K562 (cell line): ENCODE measurements around the gene HTRA3. TPM values are rescaled to one million over a fixed set of nuclear protein-coding genes. Genes with fewer than 3 reads are reported as not detected.

Experiments used
- ATAC-seq: fragments of 200-7000 bp; cut with Tn5 transposase; 3 replicates; pipeline ENCODE4 v1.9.1; 2020; ENCODE audit warnings: moderate library complexity
- BruUV-seq: library from RNA; stranded (reverse); fragments of 400-500 nt; replicated peaks from 2 replicates; lab custom pipeline; 2021; lab: Mats Ljungman, UMichigan
- CTCF ChIA-PET: fragments of 300-600 bp; formaldehyde crosslinking; extraction: SDS; loops from one replicate; lab custom pipeline; 2021; ENCODE audit warnings: low intra/inter-chr PET ratio; lab: Yijun Ruan, JAX
- POLR2A ChIA-PET: fragments of 300-600, 350-650 bp; sonication (Branson Sonifier 250); formaldehyde crosslinking; extraction: SDS; loops from one replicate; lab custom pipeline; 2021; ENCODE audit warnings: antibody characterized with exemption, inconsistent platforms; lab: Yijun Ruan, JAX
- DNase-seq, 4 experiments: peaks; one replicate each; pipeline versions ENCODE4 v3.0.0 to v3.0.0-alpha.2; 2011 to 2018; ENCODE audit warnings: low spot score in 3 of 4, mixed read lengths in 3 of 4; ENCODE audit errors: extremely low read depth in 1 of 4
- FAIRE-seq: peaks from 2 replicates; lab custom pipeline; 2011; peaks lifted over from hg19 to GRCh38; lab: Jason Lieb, UNC
- H2AFZ ChIP-seq: 2 replicates; pipeline ENCODE4 v1.6.0; 2011; ENCODE audit warnings: low read depth, low read length, control low read depth, inconsistent platforms
- H3K27ac ChIP-seq: fragments of 200-600 bp; 3 replicates; pipeline ENCODE4 v1.8.0; 2011; ENCODE audit warnings: low read depth, mild to moderate bottlenecking, control low read depth, inconsistent platforms, low read length, moderate library complexity, mixed read lengths; ENCODE audit errors: extremely low read depth
- H3K27me3 ChIP-seq, 2 experiments: fragments of 300-600 bp in 1 of 2; 2 replicates in 1 of 2; 3 replicates in 1 of 2; pipeline versions ENCODE4 v1.6.0 to v1.8.0; 2011; ENCODE audit warnings: inconsistent platforms in 2 of 2, low read length in 2 of 2, mild to moderate bottlenecking in 1 of 2, mixed read lengths in 1 of 2, moderate library complexity in 1 of 2; ENCODE audit not compliant: control insufficient read depth in 2 of 2, insufficient read depth in 2 of 2
- H3K36me3 ChIP-seq: fragments of 300-600 bp; 3 replicates; pipeline ENCODE4 v1.8.0; 2011; ENCODE audit warnings: mild to moderate bottlenecking, low read length, inconsistent platforms; ENCODE audit not compliant: control insufficient read depth, insufficient read depth
- H3K4me1 ChIP-seq, 2 experiments: fragments of 200-600 bp in 1 of 2; replicated peaks in 1 of 2; 2 replicates in 1 of 2; 3 replicates in 1 of 2; pipeline versions ENCODE4 v1.5.1 to v1.8.0; 2011; ENCODE audit warnings: inconsistent platforms in 2 of 2, low read length in 2 of 2, mild to moderate bottlenecking in 1 of 2, mixed read lengths in 1 of 2, moderate library complexity in 1 of 2; ENCODE audit not compliant: control insufficient read depth in 2 of 2, insufficient read depth in 2 of 2
- H3K4me2 ChIP-seq: 2 replicates; pipeline ENCODE4 v1.6.1; 2011; ENCODE audit warnings: low read length, control low read depth, inconsistent platforms, mixed read lengths; ENCODE audit not compliant: insufficient read depth
- H3K4me3 ChIP-seq: fragments of 200-600 bp; sonication (generic), shearing (Covaris generic); 2 replicates; pipeline ENCODE4 v1.5.1; 2016; ENCODE audit warnings: control low read depth, inconsistent platforms
- H3K79me2 ChIP-seq: fragments of 200-600 bp; 3 replicates; pipeline ENCODE4 v1.8.0; 2011; ENCODE audit warnings: low read length, inconsistent platforms; ENCODE audit not compliant: control insufficient read depth, insufficient read depth
- H3K9ac ChIP-seq, 2 experiments: 2 replicates each; pipeline versions ENCODE4 v1.6.0 to v1.6.1; 2011; ENCODE audit warnings: low read depth in 2 of 2, low read length in 2 of 2, control low read depth in 1 of 2, inconsistent platforms in 1 of 2, mild to moderate bottlenecking in 1 of 2, mixed read lengths in 1 of 2; ENCODE audit not compliant: insufficient read depth in 1 of 2
- H3K9me1 ChIP-seq: one replicate; pipeline ENCODE4 v1.6.0; 2011; ENCODE audit warnings: inconsistent platforms, mild to moderate bottlenecking, low read length, moderate library complexity; ENCODE audit not compliant: control insufficient read depth, insufficient read depth
- H3K9me3 ChIP-seq: replicated peaks from 2 replicates; pipeline ENCODE4 v1.5.1; 2011; ENCODE audit warnings: low read depth, low read length, inconsistent platforms; ENCODE audit not compliant: control insufficient read depth, insufficient read depth
- H4K20me1 ChIP-seq: replicated peaks from 2 replicates; pipeline ENCODE4 v1.6.1; 2011; ENCODE audit warnings: low read length, inconsistent platforms, mixed read lengths; ENCODE audit not compliant: control insufficient read depth, insufficient read depth
- GABPB2 ChIP-seq: fragments of 250-450 bp; sonication (Bioruptor Pico); conservative IDR thresholded peaks from 2 replicates; pipeline ENCODE4 v1.5.1; 2021; ENCODE audit warnings: mild to moderate bottlenecking
- HDAC2 ChIP-seq: fragments of 450-650 bp; IDR thresholded peaks from 2 replicates; pipeline ENCODE4 v1.6.1; 2016; ENCODE audit warnings: mild to moderate bottlenecking
- IFI16 ChIP-seq: fragments of 250-450 bp; sonication (Bioruptor Pico); IDR thresholded peaks from 2 replicates; pipeline ENCODE4 v2.1.2; 2022; ENCODE audit warnings: mild to moderate bottlenecking, inconsistent platforms
- KDM2B ChIP-seq: fragments of 250-450 bp; sonication (Bioruptor Pico); IDR thresholded peaks from 2 replicates; pipeline ENCODE4 v1.8.0; 2021; ENCODE audit warnings: mild to moderate bottlenecking, moderate library complexity
- LCOR ChIP-seq: sonication (generic); formaldehyde crosslinking; IDR thresholded peaks from 2 replicates; pipeline ENCODE4 v1.8.0; 2022; ENCODE audit warnings: mild to moderate bottlenecking, missing genetic modification reagents
- NR1H2 ChIP-seq: sonication (generic); formaldehyde crosslinking; IDR thresholded peaks from 2 replicates; pipeline ENCODE4 v1.4.0; 2020; ENCODE audit warnings: mild to moderate bottlenecking, missing genetic modification reagents
- PCBP1 ChIP-seq: fragments of 200-400 bp; formaldehyde crosslinking; IDR thresholded peaks from 2 replicates; pipeline ENCODE4 v1.6.1; 2018; ENCODE audit warnings: mild to moderate bottlenecking, low read depth, low read length; ENCODE audit not compliant: poor library complexity, severe bottlenecking
- PML ChIP-seq: IDR thresholded peaks from 2 replicates; pipeline ENCODE4 v1.6.1; 2012; ENCODE audit warnings: low read length, inconsistent platforms
- PRPF4 ChIP-seq: fragments of 200-400 bp; formaldehyde crosslinking; IDR thresholded peaks from one replicate; pipeline ENCODE4 v1.6.1; 2017; ENCODE audit warnings: low read length, low read depth, mild to moderate bottlenecking; ENCODE audit not compliant: insufficient read depth, poor library complexity, severe bottlenecking
- RREB1 ChIP-seq: fragments of 250-450 bp; sonication (Bioruptor Pico); IDR thresholded peaks from 2 replicates; pipeline ENCODE4 v1.4.0; 2020
- SMAD2 ChIP-seq: fragments of 150-350 bp; IDR thresholded peaks from 2 replicates; pipeline ENCODE4 v1.6.1; 2014; ENCODE audit warnings: low read depth, mild to moderate bottlenecking, low read length
- ZBTB17 ChIP-seq: fragments of 450-650 bp; formaldehyde crosslinking; IDR thresholded peaks from 2 replicates; pipeline ENCODE4 v1.4.0; 2020; ENCODE audit warnings: mild to moderate bottlenecking
- ZNF668 ChIP-seq: fragments of 250-450 bp; sonication (Bioruptor Pico); IDR thresholded peaks from 2 replicates; pipeline ENCODE4 v1.8.0; 2022; ENCODE audit warnings: mild to moderate bottlenecking, inconsistent platforms
- ZNF766 ChIP-seq: fragments of 200-800 bp; sonication (Bioruptor generic); conservative IDR thresholded peaks from 2 replicates; pipeline ENCODE4 v1.6.1; 2016; ENCODE audit warnings: missing genetic modification characterization, missing compliant biosample characterization
- ZZZ3 ChIP-seq: fragments of 450-650 bp; IDR thresholded peaks from 2 replicates; pipeline ENCODE4 v1.6.1; 2016; ENCODE audit warnings: antibody characterized with exemption, mild to moderate bottlenecking, moderate library complexity
- WGBS: fragments of 100-300 bp; shearing (Covaris generic); methylation state at CpG from one replicate; pipeline ENCODE4 v1.1.6; 2016; ENCODE audit warnings: low coverage, mixed read lengths; ENCODE audit not compliant: insufficient coverage; ENCODE audit errors: missing lambda C conversion rate; 5-methylcytosine and 5-hydroxymethylcytosine counted together
- in situ Hi-C: fragments of 300-500 bp; cut with MboI; formaldehyde crosslinking; loops from 4 replicates; pipeline ENCODE4 v1.15.0; 2018; ENCODE audit warnings: inconsistent platforms, mixed read lengths
- intact Hi-C: fragments of 100-400 bp; cut with micrococcal nuclease; formaldehyde crosslinking; loops from 2 replicates; pipeline ENCODE4 v1.14.2; 2022
- polyA plus RNA-seq, 8 experiments: library from polyadenylated mRNA; depleted of rRNA in 4 of 8; stranded (reverse) in 5 of 8; unstranded in 3 of 8; fragments of >200 nt; fragmentation: Nextera tagmentation in 2 of 8; fragmentation: Illumina TruSeq in 1 of 8; extraction: Ambion mirVana in 2 of 8; extraction: Trizol in 1 of 8; gene quantifications; 2 replicates each; pipeline versions ENCODE4 v1.2.1 to v1.2.3, GENCODE V29; 2011 to 2014; ENCODE audit warnings: inconsistent platforms in 1 of 8, missing spikeins in 1 of 8
- total RNA-seq, 7 experiments: library from RNA; depleted of rRNA in 6 of 7; stranded (reverse); fragments of >200 nt in 6 of 7; fragmentation: Illumina TruSeq in 2 of 7; extraction: Trizol in 2 of 7; gene quantifications; 2 replicates each; pipeline versions ENCODE4 v1.2.1 to v1.2.3, GENCODE V29; 2011 to 2021; ENCODE audit warnings: low replicate concordance in 1 of 7
- TF ChIP-seq, protein P1 (sequence below), 2 experiments: fragments of 450-650 bp in 1 of 2; IDR thresholded peaks; 2 replicates each; pipeline ENCODE4 v1.6.1; 2011 to 2017; ENCODE audit warnings: low read depth in 2 of 2, antibody characterized with exemption in 1 of 2, borderline replicate concordance in 1 of 2, low read length in 1 of 2, mild to moderate bottlenecking in 1 of 2, mixed read lengths in 1 of 2; ENCODE audit not compliant: control insufficient read depth in 1 of 2

The HTRA3 gene
- total and polyA plus RNA-seq, 9 of the 15 experiments (the other 6 are each of a cell fraction or from before 2014, with no cell fraction given): 0.04 TPM; not detected in 8

- Histone ChIP-seq H3K27ac (no peak overlapping the region), H3K9me1 (no peaks in the 10 kb centered on the region), H3K27me3 (peaks cover 0 to 14% of the 10 kb centered on the region in 2 experiments; a peak in 2 of 5 replicates), H3K4me3 (no peak overlapping the region), H3K4me2 (no peak overlapping the region), H3K9me3 (no peaks in the 10 kb centered on the region), H3K9ac (peak overlapping the region in 1 of 2 experiments; percentile 7; a peak in 1 of 4 replicates), H3K79me2 (no peaks in the 10 kb centered on the region), H2AFZ (no peak overlapping the region), H3K4me1 (peaks cover 4 to 16% of the 10 kb centered on the region in 2 experiments; a peak in 4 of 5 replicates), H3K36me3 (no peaks in the 10 kb centered on the region), H4K20me1 (peaks cover 8% of the 10 kb centered on the region; the same call in 1 of the 2 replicates)
- BruUV-seq: no TSS peak
- FAIRE-seq: no peak
- ATAC-seq: no peak
- in situ Hi-C loops (no loop called here), intact Hi-C loops (no loop called here)
- no peak for DNase-seq
- CTCF ChIA-PET: no interaction called here
- 0% methylated on average over 3 of the region's 3 CpGs for WGBS
- POLR2A ChIA-PET: no interaction called here
- TF ChIP-seq PML (no peak), ZNF766 (CRISPR knock-in tag) (no peak), GABPB2 (CRISPR knock-in tag) (no peak), HDAC2 (no peak), ZNF668 (CRISPR knock-in tag) (no peak), NR1H2 (CRISPR knock-in tag) (no peak), PCBP1 (no peak), PRPF4 (no peak), IFI16 (CRISPR knock-in tag) (no peak), SMAD2 (no peak), KDM2B (no peak), LCOR (CRISPR knock-in tag) (no peak), ZZZ3 (no peak), ZBTB17 (no peak), RREB1 (CRISPR knock-in tag) (no peak)
- TF ChIP-seq, protein P1, sequence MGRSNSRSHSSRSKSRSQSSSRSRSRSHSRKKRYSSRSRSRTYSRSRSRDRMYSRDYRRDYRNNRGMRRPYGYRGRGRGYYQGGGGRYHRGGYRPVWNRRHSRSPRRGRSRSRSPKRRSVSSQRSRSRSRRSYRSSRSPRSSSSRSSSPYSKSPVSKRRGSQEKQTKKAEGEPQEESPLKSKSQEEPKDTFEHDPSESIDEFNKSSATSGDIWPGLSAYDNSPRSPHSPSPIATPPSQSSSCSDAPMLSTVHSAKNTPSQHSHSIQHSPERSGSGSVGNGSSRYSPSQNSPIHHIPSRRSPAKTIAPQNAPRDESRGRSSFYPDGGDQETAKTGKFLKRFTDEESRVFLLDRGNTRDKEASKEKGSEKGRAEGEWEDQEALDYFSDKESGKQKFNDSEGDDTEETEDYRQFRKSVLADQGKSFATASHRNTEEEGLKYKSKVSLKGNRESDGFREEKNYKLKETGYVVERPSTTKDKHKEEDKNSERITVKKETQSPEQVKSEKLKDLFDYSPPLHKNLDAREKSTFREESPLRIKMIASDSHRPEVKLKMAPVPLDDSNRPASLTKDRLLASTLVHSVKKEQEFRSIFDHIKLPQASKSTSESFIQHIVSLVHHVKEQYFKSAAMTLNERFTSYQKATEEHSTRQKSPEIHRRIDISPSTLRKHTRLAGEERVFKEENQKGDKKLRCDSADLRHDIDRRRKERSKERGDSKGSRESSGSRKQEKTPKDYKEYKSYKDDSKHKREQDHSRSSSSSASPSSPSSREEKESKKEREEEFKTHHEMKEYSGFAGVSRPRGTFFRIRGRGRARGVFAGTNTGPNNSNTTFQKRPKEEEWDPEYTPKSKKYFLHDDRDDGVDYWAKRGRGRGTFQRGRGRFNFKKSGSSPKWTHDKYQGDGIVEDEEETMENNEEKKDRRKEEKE (IDR thresholded peaks at IDR 0.05; ENCODE audit: borderline replicate concordance in 1 of 2, control insufficient read depth in 1 of 2, low read depth in 2 of 2, low read length in 1 of 2): no peak
These were observed 26.9 kb downstream of the HTRA3 start for GRCh38 chr4:8296491-8296890.
